Activated CD4-positive, CD25-positive, alpha-beta regulatory T cell treated with anti-CD3 and anti-CD28 coated beads, Interleukin-2, amount 50 U/mL, for 24 hours (primary cell): ENCODE results near the gene CCDC33.
A peak's percentile ranks its signal among the peaks of the same experiment; 100 is the strongest.

Source experiments
- ATAC-seq, 2 donors: fragments of 150-1000 bp; cut with Tn5 transposase; one replicate each; pipeline ENCODE4 v1.10.0; 2021; ENCODE audit warnings: mild to moderate bottlenecking in 1 of 2, moderate library complexity in 1 of 2

CCDC33 gene

GRCh38 chr15:74259821-74260607 lies 23.9 kb downstream of the CCDC33 start:
- ATAC-seq = no peak

GRCh38 chr15:74261041-74261440 lies 24.9 kb downstream of the CCDC33 start:
- ATAC-seq = no peak

- ATAC-seq = no peak
Measured at GRCh38 chr15:74261685-74262084, 25.6 kb downstream of the CCDC33 start.

DNA sequence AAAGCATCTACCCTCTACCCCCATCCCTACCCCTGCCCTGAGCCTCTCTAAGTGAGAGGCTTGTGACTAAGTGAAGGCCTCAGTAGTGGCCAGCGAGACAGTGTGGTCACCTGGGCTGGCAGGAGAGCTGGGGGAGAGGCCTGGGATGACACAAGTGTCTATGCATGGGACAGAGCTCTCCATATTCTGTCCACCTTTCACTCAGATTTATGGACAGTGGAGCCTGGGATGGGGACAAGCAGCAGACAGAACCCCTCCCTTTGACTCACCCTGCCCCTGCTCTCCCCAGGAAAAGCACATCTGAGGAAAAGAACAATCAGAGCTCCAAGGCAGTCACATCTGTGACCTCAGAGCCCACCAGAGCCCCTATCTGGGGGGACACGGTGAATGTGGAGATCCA lies 26.0 kb downstream of the CCDC33 start:
- ATAC-seq = no peak

DNA sequence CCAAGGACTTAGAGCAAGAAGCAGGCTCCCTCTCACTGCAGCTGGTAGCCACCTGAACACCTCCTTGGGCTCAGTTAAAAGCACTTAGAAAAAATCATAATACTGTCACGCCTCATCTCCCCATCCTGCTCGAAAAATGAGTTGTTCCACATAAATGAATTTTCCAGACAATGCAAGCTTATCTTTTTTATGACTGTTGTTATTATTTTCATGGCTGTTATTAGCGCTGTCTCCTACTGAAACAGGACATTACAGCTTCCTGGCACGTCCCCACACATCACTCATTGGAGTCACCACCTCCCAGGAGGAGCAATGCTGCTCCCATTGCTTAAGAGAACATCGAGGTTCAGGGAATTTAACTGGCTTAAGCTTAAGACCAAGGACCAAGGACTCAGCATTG lies 26.5 kb downstream of the CCDC33 start:
- ATAC-seq = no peak

- no peak for ATAC-seq
Measured at GRCh38 chr15:74263466-74263865, 27.3 kb downstream of the CCDC33 start.

DNA sequence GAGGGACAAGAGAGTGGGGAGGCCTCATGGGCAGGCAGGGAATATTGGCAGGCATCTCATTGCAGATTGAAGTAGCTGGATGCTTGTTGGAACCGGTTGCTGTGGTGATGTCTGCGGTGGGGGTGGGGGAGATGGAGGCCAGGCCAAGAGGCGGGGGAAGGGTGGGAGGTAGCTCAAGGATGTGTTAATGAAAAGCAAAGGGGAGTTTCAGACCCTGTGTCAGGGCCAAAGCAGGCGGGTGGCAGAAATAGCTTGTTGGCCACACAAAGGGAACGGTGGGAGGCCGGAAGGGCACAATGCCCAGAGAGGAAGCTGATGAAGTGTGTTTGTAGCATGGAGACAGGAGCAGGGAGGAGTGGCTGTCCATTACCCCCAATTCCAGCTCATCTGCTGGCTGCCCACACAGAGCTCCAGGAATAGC lies 28.0 kb downstream of the CCDC33 start:
- no peak for ATAC-seq

GRCh38 chr15:74265046-74265639 lies 29.0 kb downstream of the CCDC33 start:
- ATAC-seq = no peak

DNA sequence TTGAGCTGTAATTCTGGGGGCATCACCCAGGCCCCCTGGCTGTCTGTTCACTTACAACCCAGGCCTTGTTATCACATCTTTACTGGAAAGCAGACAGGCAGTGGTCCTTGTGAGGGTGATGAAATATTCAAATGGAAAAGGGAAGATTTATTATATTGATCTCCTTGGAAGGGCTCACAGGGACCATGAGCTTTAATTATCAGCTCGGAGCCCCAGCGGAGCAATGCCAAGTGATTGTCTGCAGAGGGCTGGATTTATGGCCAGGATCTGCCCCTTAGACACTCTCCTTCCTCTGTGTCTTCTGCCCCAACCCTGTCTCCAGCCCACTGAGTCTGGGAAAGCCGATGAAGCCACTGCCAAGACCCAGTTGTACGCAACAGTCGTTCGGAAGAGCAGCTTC lies 31.9 kb downstream of the CCDC33 start:
- no peak for ATAC-seq

- ATAC-seq = no peak
Measured at GRCh38 chr15:74269362-74270035, 33.4 kb downstream of the CCDC33 start.

DNA sequence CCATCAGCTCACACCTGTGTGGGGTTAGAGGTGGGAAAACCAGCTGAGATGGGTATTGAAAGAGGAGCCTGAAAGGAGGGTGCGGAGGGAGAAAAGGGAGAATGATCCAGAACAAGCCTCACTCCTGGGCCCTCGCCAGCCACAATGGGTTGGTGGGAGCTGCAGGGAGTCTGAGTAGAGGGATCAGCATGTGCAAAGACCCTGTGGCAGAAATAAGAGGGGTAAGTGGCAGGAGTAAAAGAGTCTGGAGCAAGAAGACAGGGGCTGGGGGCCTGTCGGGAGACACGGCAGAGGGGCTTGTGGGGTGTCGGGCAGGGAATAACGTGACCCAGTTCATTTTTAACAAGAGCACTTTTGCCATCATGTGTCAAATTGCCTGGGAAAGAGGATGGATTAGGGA lies 34.0 kb downstream of the CCDC33 start:
- no peak for ATAC-seq

DNA sequence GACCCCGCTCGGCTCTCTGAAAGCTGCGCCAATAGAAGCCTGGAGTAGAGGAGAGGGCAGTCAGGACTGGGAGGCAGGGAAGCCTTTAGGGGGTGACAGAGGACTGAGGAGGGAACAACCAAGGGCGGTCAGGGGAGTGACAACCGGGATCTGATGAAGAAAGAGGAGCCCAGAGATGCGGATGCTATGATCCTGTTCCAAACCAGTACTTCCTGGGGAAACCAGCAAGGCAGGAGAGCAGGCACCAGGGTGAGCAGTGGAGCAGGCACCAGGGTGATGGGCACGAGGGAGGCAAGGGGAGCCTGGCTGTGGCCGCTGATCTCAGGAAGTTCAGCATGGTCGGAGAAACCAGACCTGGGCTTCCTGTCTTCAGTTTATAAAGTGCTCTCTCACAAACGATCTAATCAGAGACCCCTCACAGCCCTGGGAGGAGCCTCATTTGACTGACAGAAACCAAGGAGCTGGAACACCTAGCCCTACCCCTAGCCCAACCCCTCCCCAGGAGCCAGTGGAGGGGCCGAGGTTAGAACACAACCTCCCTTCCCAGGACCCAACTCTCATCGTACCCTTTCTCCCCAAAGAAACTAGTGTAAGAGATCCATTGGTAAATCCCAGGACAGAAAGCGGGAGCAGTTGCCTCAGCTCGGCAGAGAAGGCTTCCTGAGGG lies 34.9 kb downstream of the CCDC33 start:
- ATAC-seq = peak in 1 of 2 donors; percentile 27

GRCh38 chr15:74272812-74273211 lies 36.7 kb downstream of the CCDC33 start:
- no peak for ATAC-seq

- ATAC-seq = no peak
Measured at GRCh38 chr15:74274470-74275038, 38.4 kb downstream of the CCDC33 start.

GRCh38 chr15:74275957-74276356 lies 39.8 kb downstream of the CCDC33 start:
- ATAC-seq = no peak

GRCh38 chr15:74276560-74276959 lies 40.4 kb downstream of the CCDC33 start:
- no peak for ATAC-seq

- no peak for ATAC-seq
Measured at GRCh38 chr15:74277242-74277810, 41.2 kb downstream of the CCDC33 start.

DNA sequence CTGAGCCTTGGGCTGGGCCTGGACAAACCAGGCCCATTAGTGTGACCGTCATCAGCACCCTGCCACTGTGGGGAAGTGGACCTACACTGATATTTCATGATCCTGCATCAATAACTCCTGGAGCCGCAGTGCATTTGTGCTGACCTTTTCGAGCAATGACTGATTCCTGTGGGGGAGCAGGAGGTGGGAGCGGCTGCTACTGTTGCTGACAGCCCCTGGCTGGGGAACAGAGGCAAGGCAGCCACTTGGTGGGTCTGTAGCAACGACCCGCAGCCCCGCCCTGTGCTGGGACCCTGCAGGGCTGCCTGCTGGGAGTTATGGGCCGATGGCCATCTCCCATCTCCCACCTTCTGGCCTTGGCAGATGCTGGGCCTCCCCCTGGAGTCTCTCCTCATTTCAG lies 42.1 kb downstream of the CCDC33 start:
- no peak for ATAC-seq

- ATAC-seq = no peak
Measured at GRCh38 chr15:74281147-74282133, 45.3 kb downstream of the CCDC33 start.

DNA sequence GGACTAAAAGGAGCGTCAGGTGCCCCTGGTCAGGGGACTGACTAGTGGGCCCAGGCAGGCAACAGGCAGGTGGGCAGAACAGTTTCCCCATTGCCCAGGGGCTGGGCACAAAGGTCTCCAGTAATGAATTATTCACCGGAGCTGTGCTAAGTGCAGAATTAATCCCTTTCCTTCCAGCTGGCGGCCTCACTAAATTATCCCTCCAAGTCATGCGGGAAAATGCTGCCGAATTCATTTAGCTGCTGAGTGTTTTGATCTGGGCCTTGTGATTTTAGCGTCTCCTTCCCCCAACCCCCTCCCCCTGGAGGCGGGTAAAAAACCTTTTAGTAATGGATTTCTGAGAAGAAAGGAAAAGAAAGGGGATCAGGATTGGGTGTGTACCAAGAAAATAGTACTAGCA lies 47.2 kb downstream of the CCDC33 start:
- ATAC-seq = no peak

- ATAC-seq = no peak
Measured at GRCh38 chr15:74289671-74290070, 53.5 kb downstream of the CCDC33 start.
